ENCODE results near the gene CCSER1.
"Not testable (repeated sequence)": the region's sequence is repeated elsewhere in the genome, so short reads cannot be mapped to it uniquely, and the experiment has no call there.

Gene CCSER1

GRCh38 chr4:90580326-90580725 lies 453.1 kb downstream of the CCSER1 start:
- no peak for DNase-seq

- no peak for DNase-seq
Measured at GRCh38 chr4:90582087-90582486, 454.9 kb downstream of the CCSER1 start.

GRCh38 chr4:90584051-90584450 lies 456.9 kb downstream of the CCSER1 start:
- DNase-seq, result no peak

GRCh38 chr4:90585961-90586360 lies 458.8 kb downstream of the CCSER1 start:
- no peak for DNase-seq

- DNase-seq, result no peak
Measured at GRCh38 chr4:90586799-90587198, 459.6 kb downstream of the CCSER1 start.

- DNase-seq, result no peak
Measured at GRCh38 chr4:90597927-90598326, 470.7 kb downstream of the CCSER1 start.

- no peak for DNase-seq
Measured at GRCh38 chr4:90598741-90599140, 471.5 kb downstream of the CCSER1 start.

GRCh38 chr4:90602726-90603125 lies 475.5 kb downstream of the CCSER1 start:
- DNase-seq, result no peak

- no peak for DNase-seq
Measured at GRCh38 chr4:90603540-90603939, 476.3 kb downstream of the CCSER1 start.

GRCh38 chr4:90606781-90607180 lies 479.6 kb downstream of the CCSER1 start:
- DNase-seq, result no peak

GRCh38 chr4:90614371-90614770 lies 487.2 kb downstream of the CCSER1 start:
- DNase-seq, result no peak

GRCh38 chr4:90621080-90621479 lies 493.9 kb downstream of the CCSER1 start:
- no peak for DNase-seq

GRCh38 chr4:90624781-90625180 lies 497.6 kb downstream of the CCSER1 start:
- no peak for DNase-seq

- no peak for DNase-seq
Measured at GRCh38 chr4:90641861-90642599, 514.8 kb downstream of the CCSER1 start.

GRCh38 chr4:90643156-90643555 lies 516.0 kb downstream of the CCSER1 start:
- DNase-seq, result no peak

GRCh38 chr4:90648311-90648710 lies 521.1 kb downstream of the CCSER1 start:
- DNase-seq, result no peak

- DNase-seq, result no peak
Measured at GRCh38 chr4:90648791-90649190, 521.6 kb downstream of the CCSER1 start.

- no peak for DNase-seq
Measured at GRCh38 chr4:90660672-90661071, 533.5 kb downstream of the CCSER1 start.

- DNase-seq, result no peak
Measured at GRCh38 chr4:90670183-90670582, 543.0 kb downstream of the CCSER1 start.

- DNase-seq, result no peak
Measured at GRCh38 chr4:90689739-90690138, 562.5 kb downstream of the CCSER1 start.

GRCh38 chr4:90695411-90695810 lies 568.2 kb downstream of the CCSER1 start:
- no peak for DNase-seq

GRCh38 chr4:90705501-90705900 lies 578.3 kb downstream of the CCSER1 start:
- DNase-seq, result not testable (repeated sequence)

GRCh38 chr4:90715242-90715641 lies 588.0 kb downstream of the CCSER1 start:
- DNase-seq, result no peak

- no peak for DNase-seq
Measured at GRCh38 chr4:90718931-90719330, 591.7 kb downstream of the CCSER1 start.

- no peak for DNase-seq
Measured at GRCh38 chr4:90727938-90728337, 600.7 kb downstream of the CCSER1 start.

All from activated CD8-positive, alpha-beta memory T cell treated with anti-CD3 and anti-CD28 coated beads, Interleukin-2, amount 50 U/mL, for 4 hours (primary cell).